Metanephros (tissue), 2 donors: ENCODE data around the gene TBC1D3C. TPM values are rescaled to one million over a fixed set of nuclear protein-coding genes. Genes with fewer than 3 reads are reported as not detected.

Experiments used
- small RNA-seq: library from RNA; depleted of rRNA; stranded (forward); fragments of <200 nt; gene quantifications from one replicate; pipeline ENCODE3, GENCODE V24; 2014; ENCODE audit warnings: low replicate concordance
- total RNA-seq: library from RNA; depleted of rRNA; stranded (reverse); fragments of >200 nt; gene quantifications from one replicate; pipeline ENCODE4 v1.2.3, GENCODE V29; 2014

The TBC1D3C gene
- not detected for total RNA-seq

DNA sequence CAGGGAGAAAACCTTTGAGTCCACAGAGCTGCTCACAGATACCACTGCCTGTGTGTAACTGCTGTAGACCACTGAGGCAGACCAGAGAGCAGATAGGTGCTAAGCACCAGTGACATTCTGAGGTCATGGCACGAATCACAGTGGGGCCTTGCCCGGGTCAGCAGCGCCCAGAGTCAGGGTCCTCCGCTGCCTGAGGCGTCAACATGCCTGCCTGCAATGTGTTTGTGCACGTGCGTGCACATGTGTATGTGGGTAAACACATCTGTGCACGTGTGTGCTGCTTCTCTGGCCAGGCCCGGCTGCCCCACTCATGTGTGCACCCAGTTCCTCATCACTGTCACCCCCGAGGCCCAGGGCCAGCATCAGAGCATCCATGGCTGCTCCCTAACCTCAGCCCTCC is at the start of gene TBC1D3C:
TBC1D3C (minus strand) TSS at position 101 of the 400 bp plus-strand sequence. CDS start 1,568 bp downstream, outside the sequence.

Small RNA genes within 50 kb of the gene (small RNA-seq; reads per million reads assigned to genes)
- gene RF00019: not detected

Other genes starting within 250 kb of the TBC1D3C start
- not detected for gene TBC1D3K, start 144.2 kb downstream of the TBC1D3C start, total RNA-seq
- gene TBC1D3L, start 79.6 kb downstream of the TBC1D3C start, total RNA-seq: 4.8 TPM
- 4.0 TPM for gene TBC1D3D, start 64.7 kb downstream of the TBC1D3C start, total RNA-seq
- gene TBC1D3E, start 59.3 kb upstream of the TBC1D3C start, total RNA-seq: not detected
- gene TBC1D3, start 123.9 kb upstream of the TBC1D3C start, total RNA-seq: not detected
- gene MRPL45, start 228.5 kb upstream of the TBC1D3C start, total RNA-seq: 49.2 TPM